Inflammatory macrophage treated with lipopolysaccharide for 1 hour (primary cell): ENCODE measurements around the gene PIGQ.

Experiments used
- DNase-seq, 2 donors: peaks; one replicate each; pipeline ENCODE4 v3.0.0-alpha.2; 2020 to 2022

The PIGQ gene

GRCh38 chr16:572865-573650 is 3.3 kb downstream of the PIGQ start:
- DNase-seq = no peak

- no peak for DNase-seq
Measured at GRCh38 chr16:574021-574760, 4.4 kb downstream of the PIGQ start.

- DNase-seq = no peak
Measured at GRCh38 chr16:575354-576196, 5.8 kb downstream of the PIGQ start.

DNA sequence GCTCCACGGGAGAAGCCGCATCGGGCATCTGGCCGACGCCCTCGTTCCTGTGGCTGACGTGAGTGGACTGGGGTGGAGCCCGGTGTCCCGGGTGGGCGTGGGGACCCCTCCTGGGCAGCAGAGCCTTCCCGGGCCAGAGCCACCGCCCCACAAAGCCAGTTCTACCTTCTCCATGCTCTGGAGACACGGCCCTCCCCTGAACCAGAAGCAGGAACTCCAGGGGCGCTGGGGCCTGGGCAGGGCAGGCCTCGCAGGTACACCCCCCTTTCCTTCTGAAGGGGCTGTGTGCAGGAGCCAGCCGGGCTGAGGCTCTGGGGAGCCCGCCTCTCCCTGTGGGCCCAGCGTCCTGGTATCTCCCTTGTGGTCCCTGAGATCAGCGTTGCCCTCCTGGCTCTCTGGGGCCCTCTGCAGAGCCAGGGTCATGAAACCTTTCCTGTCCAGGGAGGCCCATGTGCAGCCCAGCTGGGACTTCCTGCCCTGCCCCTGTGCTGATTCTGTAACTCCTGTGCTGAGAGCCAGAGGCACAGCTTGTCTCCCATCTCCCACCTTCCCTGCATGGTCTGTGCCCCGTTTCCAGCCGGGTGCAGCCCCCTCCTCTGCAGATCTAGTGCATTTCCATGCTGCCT is 6.5 kb downstream of the PIGQ start:
- no peak for DNase-seq

DNA sequence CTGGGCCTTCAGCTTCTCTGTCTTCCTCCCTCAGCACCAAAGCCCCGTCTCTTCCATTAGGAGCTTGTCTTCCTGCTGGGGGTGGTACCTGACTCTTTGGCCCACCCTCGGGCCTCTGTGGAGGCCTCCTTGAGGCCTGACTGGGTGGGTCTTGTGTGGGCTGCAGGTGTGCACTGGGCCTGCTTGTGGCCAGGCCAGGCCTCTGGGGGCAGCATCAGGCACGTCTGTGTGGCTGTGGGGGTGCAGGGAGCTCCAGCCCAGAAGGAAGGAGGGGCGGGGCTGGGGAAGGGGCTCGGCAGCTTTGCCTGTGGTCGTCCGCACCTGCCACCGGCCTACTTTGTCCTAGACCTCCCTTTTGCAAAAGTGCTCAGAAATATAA is 7.0 kb downstream of the PIGQ start:
- DNase-seq = no peak

GRCh38 chr16:577796-578195 is 8.0 kb downstream of the PIGQ start:
- DNase-seq = no peak

DNA sequence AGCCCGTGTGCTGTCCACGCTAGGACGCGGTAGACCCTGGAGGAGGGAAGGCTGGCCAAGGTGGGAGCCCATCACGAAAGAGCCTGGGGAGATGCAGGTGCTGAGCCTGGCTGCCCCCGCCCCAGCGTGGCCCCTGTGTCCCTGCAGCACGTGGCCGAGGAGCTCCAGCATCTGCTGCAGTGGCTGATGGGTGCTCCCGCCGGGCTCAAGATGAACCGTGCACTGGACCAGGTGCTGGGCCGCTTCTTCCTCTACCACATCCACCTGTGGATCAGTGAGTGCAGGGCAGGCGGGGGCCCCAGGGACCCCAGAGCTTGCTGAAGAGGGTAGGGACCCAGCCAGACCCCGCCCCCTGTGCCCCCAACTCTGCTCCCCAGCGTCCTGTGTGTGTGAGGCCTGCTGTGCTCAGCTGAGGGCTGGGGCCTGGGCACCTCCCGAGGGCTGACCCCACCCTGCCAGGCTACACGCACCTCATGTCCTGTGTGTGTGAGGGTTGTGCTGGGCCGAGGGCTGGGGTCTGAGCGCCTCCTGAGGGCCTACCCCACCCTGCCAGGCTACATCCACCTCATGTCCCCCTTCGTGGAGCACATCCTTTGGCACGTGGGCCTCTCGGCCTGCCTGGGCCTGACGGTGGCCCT is 8.6 kb downstream of the PIGQ start:
- DNase-seq = no peak

DNA sequence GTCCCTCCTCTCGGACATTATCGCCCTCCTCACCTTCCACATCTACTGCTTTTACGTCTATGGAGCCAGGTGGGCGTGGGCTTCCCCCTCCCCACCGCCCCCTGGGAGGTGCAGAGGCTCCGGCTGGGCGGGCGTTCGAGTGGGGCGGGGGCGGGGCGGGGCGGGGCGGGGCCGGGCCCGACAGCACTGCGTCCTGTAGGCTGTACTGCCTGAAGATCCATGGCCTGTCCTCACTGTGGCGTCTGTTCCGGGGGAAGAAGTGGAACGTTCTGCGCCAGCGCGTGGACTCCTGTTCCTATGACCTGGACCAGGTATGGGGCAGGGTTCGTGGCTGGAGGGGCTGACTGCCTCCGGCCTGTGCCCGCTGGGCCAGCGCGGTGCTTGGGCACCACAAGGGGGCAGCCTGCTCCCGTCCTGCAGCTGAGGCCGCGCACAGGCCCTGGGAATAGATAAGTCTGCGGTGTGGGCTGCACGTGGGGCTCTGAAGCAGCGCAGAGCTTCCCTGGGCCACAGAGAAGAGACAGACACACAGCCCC is 9.2 kb downstream of the PIGQ start:
- DNase-seq = peak; percentile 54 to 74

- no peak for DNase-seq
Measured at GRCh38 chr16:580141-580945, 10.6 kb downstream of the PIGQ start.

DNA sequence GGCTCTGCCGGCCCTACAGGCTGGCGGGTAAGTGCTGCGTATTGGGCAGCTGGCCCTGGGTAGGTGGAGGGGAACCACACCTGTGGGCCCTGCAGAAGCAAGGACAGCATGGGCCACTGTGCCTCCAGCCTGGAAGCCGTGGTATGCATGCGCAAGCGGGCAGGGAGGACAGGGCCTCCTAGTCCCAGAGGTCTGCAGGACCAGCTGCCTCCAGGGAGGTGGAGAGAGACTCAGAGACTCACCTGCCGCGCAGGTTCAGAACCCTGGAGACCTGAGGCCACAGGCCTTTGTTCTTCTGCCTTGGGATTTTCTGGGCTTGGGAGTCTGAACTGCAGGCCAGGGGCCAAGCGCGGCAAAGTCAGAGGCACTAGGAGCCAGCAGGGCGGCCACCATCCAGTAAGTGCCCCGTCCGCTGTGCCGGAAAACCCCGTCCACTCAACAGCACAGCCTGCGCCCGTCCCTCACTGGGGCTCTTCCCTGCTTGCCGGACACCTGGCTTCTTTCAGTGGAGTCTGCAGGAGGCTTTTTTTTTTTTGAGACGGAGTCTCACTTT is 11.3 kb downstream of the PIGQ start:
- DNase-seq = no peak

- DNase-seq = no peak
Measured at GRCh38 chr16:582218-582613, 12.4 kb downstream of the PIGQ start.

DNA sequence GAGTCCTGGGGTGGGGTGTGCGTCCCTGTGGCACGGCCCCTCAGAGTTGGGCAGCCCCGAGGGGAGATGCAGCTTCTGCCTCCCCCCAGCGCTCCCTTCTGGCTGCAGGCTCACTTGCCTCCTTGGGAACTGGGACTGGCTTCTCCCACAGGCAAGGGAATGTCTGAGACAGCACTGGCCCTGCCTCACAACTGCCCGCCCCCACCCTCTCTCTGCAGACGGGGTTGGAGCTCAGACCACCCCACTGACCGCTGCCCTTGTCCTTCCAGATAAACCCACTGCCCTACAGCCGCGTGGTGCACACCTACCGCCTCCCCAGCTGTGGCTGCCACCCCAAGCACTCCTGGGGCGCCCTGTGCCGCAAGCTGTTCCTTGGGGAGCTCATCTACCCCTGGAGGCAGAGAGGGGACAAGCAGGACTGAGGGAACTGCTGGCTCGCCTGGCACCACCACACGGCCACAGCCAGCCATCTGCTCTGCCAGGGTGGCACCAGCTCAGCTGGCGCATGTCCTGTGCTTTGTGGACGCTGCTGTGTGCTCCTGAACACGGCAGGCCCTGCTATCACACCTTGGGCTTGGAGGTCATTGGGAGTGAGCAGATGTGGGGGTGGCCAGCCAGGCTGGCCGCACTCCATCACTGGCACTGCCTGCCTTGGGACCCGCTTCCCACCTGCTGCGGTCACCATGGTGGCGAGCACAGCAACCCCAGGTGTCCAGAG is 13.0 kb downstream of the PIGQ start:
- no peak for DNase-seq

GRCh38 chr16:583470-583814 is 13.7 kb downstream of the PIGQ start:
- DNase-seq = no peak

GRCh38 chr16:583815-584591 is 14.2 kb downstream of the PIGQ start:
- DNase-seq = no peak

- no peak for DNase-seq
Measured at GRCh38 chr16:585351-585750, 15.6 kb downstream of the PIGQ start.

DNA sequence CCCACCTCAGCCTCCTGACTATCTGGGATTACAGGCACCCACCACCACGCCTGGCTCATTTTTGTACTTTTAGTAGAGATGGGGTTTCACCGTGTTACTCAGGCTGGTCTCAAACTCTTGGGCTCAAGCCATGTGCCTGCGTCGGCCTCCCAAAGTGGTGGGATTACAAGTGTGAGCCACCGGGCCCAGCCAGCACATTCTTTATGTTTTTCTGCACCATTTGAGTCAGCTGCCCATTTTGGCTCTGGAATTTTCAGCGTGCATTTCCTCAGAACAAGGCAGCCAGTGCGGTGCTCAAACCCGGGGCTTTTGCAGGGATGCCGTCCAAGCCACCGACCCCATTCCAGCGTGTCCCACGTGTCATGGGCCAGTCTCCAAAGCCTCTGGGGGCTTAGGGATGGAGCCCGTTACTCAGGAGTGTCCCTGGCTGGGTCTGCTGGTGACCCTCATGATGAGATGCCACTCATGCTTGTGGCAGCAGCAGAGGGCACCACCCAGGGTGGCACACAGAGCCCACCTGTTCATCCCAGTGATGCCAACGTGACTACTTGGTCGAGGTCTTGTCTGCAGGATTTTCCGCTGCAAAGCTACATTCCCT is 16.4 kb downstream of the PIGQ start:
- DNase-seq = no peak

DNA sequence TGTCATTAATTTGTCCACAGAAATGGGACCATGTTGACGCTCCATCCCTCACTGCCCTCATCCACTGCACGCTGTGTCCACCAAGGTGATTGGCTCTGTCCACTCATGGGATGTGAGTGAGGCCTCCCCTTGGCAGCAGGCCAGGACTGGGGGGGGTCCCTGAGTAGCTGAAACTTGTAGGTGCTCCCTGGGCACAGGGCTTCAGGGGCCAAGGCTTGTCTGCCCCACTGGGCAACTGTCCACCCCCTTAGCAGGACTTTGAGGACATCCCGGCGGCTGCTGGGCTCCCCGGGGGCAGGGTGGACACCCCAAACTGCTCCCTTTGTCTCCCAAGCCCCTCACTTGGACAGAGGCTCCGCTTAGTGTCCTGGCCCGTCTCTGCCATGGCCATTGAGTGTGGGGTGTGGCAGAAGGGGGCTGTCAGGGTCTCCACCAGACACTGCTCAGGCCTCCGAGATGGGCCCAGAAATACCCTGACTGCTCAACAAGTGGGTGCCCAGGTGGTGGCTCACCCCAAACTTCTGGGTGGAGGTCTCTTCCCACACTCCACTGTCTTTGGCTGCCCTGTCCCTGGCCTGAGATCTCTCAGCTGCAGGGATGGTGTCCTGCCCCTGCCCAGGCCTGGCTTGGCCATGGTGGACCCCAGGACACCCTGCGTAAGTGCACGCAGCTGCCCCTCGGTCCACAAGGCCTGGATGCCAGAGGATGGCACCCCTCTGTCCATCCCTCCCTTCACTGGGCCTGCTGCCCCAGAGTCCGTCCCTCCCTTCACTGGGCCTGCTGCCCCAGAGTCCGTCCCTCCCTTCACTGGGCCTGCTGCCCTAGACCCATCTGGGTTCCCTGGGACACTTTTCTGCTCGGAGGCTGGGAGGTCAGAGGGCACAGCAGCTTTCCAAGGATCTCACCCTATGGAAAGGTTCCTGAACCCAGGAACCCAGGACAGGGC is 17.1 kb downstream of the PIGQ start:
- DNase-seq = no peak

GRCh38 chr16:588639-588888 is 18.8 kb downstream of the PIGQ start:
- no peak for DNase-seq
